Hepatocyte (in vitro differentiated cells): ENCODE results near the gene CRB1. TPM values are rescaled to one million over a fixed set of nuclear protein-coding genes. Genes with fewer than 3 reads are reported as not detected.

Source experiments
- DNase-seq: peaks from one replicate; pipeline ENCODE4 v3.0.0-alpha.2; 2016; ENCODE audit warnings: low spot score
- H2AFZ ChIP-seq: fragments of 200-600 bp; sonication (generic); 2 replicates; pipeline ENCODE4 v1.6.0; 2016; ENCODE audit warnings: antibody characterized with exemption, mild to moderate bottlenecking
- H3K27ac ChIP-seq: fragments of 200-600 bp; sonication (generic); 2 replicates; pipeline ENCODE4 v1.5.1; 2016; ENCODE audit warnings: mild to moderate bottlenecking
- H3K27me3 ChIP-seq: fragments of 200-600 bp; sonication (generic); 2 replicates; pipeline ENCODE4 v1.6.1; 2016
- H3K36me3 ChIP-seq: fragments of 200-600 bp; sonication (generic); replicated peaks from 2 replicates; pipeline ENCODE4 v1.5.1; 2016; ENCODE audit warnings: low read depth; ENCODE audit not compliant: insufficient read depth
- H3K4me1 ChIP-seq: fragments of 200-600 bp; sonication (generic); 2 replicates; pipeline ENCODE4 v1.5.1; 2016; ENCODE audit warnings: mild to moderate bottlenecking, moderate library complexity; ENCODE audit not compliant: insufficient read depth
- H3K4me2 ChIP-seq: fragments of 200-600 bp; sonication (generic); 2 replicates; pipeline ENCODE4 v1.6.0; 2016
- H3K4me3 ChIP-seq: fragments of 200-600 bp; sonication (generic); 2 replicates; pipeline ENCODE4 v1.5.1; 2016; ENCODE audit warnings: mild to moderate bottlenecking
- H3K79me2 ChIP-seq: fragments of 200-600 bp; sonication (generic); 2 replicates; pipeline ENCODE4 v1.6.0; 2017; ENCODE audit warnings: mild to moderate bottlenecking
- H3K9me2 ChIP-seq: fragments of 200-600 bp; sonication (generic); replicated peaks from 2 replicates; pipeline ENCODE4 v1.6.0; 2017; ENCODE audit warnings: mild to moderate bottlenecking; ENCODE audit not compliant: insufficient read depth
- H3K9me3 ChIP-seq: fragments of 200-600 bp; sonication (generic); 2 replicates; pipeline ENCODE4 v1.5.1; 2016; ENCODE audit warnings: low read depth, mild to moderate bottlenecking
- H4K20me1 ChIP-seq: fragments of 200-600 bp; sonication (generic); 2 replicates; pipeline ENCODE4 v1.6.0; 2016; ENCODE audit warnings: mild to moderate bottlenecking; ENCODE audit not compliant: insufficient read depth, poor library complexity, severe bottlenecking
- EZH2 ChIP-seq: fragments of 200-600 bp; sonication (generic); IDR thresholded peaks from 2 replicates; pipeline ENCODE4 v1.6.1; 2016; ENCODE audit warnings: antibody characterized with exemption, mild to moderate bottlenecking, borderline replicate concordance
- EZH2phosphoT487 ChIP-seq: fragments of 200-600 bp; sonication (generic); IDR thresholded peaks from one replicate; pipeline ENCODE4 v1.6.1; 2018; ENCODE audit warnings: antibody characterized with exemption, mild to moderate bottlenecking, low read depth, moderate library complexity; ENCODE audit not compliant: unreplicated experiment, severe bottlenecking
- WGBS: methylation state at CpG from one replicate; pipeline ENCODE4 v1.1.6; 2016; ENCODE audit warnings: low lambda C conversion rate; ENCODE audit errors: missing lambda C conversion rate; 5-methylcytosine and 5-hydroxymethylcytosine counted together
- polyA plus RNA-seq: library from polyadenylated mRNA; unstranded; fragments of >200 nt; fragmentation: Nextera tagmentation; extraction: Ambion mirVana; gene quantifications from 2 replicates; pipeline ENCODE4 v1.2.1, GENCODE V29; 2016
- total RNA-seq: library from RNA; depleted of rRNA; stranded (reverse); fragments of >200 nt; gene quantifications from 2 replicates; pipeline ENCODE4 v1.2.3, GENCODE V29; 2014
- TF ChIP-seq, protein P1 (sequence below): fragments of 200-600 bp; sonication (generic); IDR thresholded peaks from 2 replicates; pipeline ENCODE4 v1.5.1; 2016; ENCODE audit warnings: antibody characterized with exemption, mild to moderate bottlenecking; ENCODE audit not compliant: poor library complexity

The CRB1 gene
- total and polyA plus RNA-seq, 2 experiments from 2014 or later, result 0.30 TPM; not detected in 1

DNA sequence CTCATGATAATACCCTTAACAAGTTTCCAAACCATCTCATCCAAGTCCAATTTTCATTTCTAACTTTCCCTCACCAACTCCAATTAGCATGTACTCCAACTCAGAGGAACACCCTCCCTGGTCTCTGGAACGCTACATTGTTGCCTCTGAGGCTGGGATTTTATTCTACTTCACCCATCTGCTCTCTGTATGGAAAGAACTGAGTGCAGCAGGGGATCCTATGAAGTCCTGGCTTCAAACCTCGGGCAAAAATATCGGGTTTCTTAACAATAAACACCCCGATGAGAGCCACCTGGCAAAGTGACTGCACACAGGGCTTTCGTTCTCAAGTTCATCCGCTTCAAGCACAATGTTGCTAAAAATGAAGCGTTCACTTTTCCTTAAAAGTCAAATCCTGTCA is 99.6 kb downstream of the CRB1 start:
- Histone ChIP-seq H3K36me3 (no peaks in the 10 kb centered on the region), H3K79me2 (no peaks in the 10 kb centered on the region), H2AFZ (no peak overlapping the region), H3K27me3 (no peaks in the 10 kb centered on the region), H3K9me2 (no peaks in the 10 kb centered on the region), H3K4me1 (no peaks in the 10 kb centered on the region), H3K4me3 (no peak overlapping the region), H3K4me2 (no peak overlapping the region), H4K20me1 (no peaks in the 10 kb centered on the region), H3K9me3 (no peaks in the 10 kb centered on the region), H3K27ac (no peak overlapping the region)
- 75% methylated on average over 7 of the region's 7 CpGs for WGBS
- DNase-seq, result no peak
- no peak for TF ChIP-seq EZH2phosphoT487
- TF ChIP-seq EZH2, result no peak
- TF ChIP-seq, protein P1, sequence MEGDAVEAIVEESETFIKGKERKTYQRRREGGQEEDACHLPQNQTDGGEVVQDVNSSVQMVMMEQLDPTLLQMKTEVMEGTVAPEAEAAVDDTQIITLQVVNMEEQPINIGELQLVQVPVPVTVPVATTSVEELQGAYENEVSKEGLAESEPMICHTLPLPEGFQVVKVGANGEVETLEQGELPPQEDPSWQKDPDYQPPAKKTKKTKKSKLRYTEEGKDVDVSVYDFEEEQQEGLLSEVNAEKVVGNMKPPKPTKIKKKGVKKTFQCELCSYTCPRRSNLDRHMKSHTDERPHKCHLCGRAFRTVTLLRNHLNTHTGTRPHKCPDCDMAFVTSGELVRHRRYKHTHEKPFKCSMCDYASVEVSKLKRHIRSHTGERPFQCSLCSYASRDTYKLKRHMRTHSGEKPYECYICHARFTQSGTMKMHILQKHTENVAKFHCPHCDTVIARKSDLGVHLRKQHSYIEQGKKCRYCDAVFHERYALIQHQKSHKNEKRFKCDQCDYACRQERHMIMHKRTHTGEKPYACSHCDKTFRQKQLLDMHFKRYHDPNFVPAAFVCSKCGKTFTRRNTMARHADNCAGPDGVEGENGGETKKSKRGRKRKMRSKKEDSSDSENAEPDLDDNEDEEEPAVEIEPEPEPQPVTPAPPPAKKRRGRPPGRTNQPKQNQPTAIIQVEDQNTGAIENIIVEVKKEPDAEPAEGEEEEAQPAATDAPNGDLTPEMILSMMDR, result no peak

DNA sequence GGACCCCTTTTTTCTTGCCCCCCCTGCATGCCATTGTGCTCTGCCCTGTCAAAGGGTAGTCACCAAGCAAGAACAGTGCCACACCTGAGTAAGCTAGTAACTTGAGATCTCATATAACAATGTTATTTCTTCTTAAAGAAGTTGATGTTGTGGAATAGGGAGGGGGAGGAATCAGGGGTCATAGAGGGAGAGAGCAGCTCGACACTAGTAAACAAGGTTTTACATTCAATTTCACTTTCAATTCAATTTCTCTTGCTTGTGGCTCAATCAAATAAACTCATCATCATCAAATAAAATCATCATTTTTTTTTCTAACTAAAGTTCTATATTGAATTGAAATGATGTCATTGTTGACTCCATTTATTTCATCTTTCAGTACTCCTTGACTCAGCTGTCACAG is 106.4 kb downstream of the CRB1 start:
- TF ChIP-seq EZH2phosphoT487, result no peak
- TF ChIP-seq EZH2, result no peak
- no peak overlapping the region for H2AFZ ChIP-seq
- WGBS, result 86% methylated on average over 1 of the region's 1 CpG

DNA sequence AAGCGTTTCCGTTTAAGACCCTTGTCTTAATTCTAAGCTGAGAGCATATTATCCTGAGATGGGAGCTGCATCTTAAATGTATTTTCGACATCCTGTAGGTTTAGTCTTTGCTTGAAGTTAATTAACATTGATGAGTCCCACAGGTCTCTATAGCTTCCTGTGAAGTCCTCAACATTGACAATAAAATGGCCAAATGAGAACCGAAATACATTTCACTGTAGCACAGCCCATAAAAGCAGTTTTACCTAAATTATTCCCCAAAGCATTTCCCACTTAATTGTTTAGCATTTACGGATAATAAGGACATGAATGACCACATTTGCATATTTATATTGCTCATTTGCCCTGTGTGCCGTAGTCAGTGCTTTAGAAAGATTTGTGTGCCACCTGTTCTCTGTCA is 116.4 kb downstream of the CRB1 start:
- no peaks in the 10 kb centered on the region for H3K79me2 ChIP-seq
- no peak overlapping the region for H3K4me3 ChIP-seq
- no peaks in the 10 kb centered on the region for H3K36me3 ChIP-seq
- H2AFZ ChIP-seq, result no peak overlapping the region
- H3K27ac ChIP-seq, result no peak overlapping the region
- no peaks in the 10 kb centered on the region for H3K9me3 ChIP-seq
- TF ChIP-seq, protein P1, result no peak
- TF ChIP-seq EZH2phosphoT487 (no peak), EZH2 (no peak)
- no peak overlapping the region for H3K4me2 ChIP-seq
- no peaks in the 10 kb centered on the region for H3K27me3 ChIP-seq
- no peaks in the 10 kb centered on the region for H4K20me1 ChIP-seq
- DNase-seq, result no peak
- H3K4me1 ChIP-seq, result no peaks in the 10 kb centered on the region
- WGBS, result 67% methylated on average over 6 of the region's 6 CpGs
- H3K9me2 ChIP-seq, result no peaks in the 10 kb centered on the region

More for the DNA sequence above, 106.4 kb downstream of the CRB1 start:
- no peaks in the 10 kb centered on the region for H3K79me2 ChIP-seq
- no peak overlapping the region for H3K27ac ChIP-seq
- H3K9me3 ChIP-seq, result no peaks in the 10 kb centered on the region
- H3K4me1 ChIP-seq, result no peaks in the 10 kb centered on the region
- H3K4me3 ChIP-seq, result no peak overlapping the region
- H3K4me2 ChIP-seq, result no peak overlapping the region
- H4K20me1 ChIP-seq, result no peaks in the 10 kb centered on the region
- no peaks in the 10 kb centered on the region for H3K36me3 ChIP-seq
- no peaks in the 10 kb centered on the region for H3K9me2 ChIP-seq
- no peak for DNase-seq
- no peaks in the 10 kb centered on the region for H3K27me3 ChIP-seq

DNA sequence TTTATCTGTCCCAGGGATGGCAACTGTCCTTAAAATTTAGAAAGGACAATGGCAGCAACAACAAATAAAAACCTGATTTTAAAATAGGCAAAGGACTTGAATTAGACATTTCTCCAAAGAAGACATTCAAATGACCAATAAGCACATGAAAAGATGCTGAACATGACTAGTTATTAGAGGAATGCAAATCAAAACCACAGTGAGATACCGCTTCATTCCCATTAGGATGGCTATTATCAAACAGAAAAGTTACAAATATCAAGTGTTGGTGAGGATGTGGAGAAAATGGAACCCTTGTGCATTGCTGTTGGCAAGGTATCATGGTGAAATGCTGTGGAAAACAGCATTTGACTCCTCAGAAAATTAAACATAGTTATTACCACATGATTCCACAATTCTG is 120.7 kb downstream of the CRB1 start:
- Histone ChIP-seq H4K20me1 (no peaks in the 10 kb centered on the region), H3K4me2 (no peak overlapping the region), H3K36me3 (no peaks in the 10 kb centered on the region), H3K27me3 (no peaks in the 10 kb centered on the region), H3K79me2 (no peaks in the 10 kb centered on the region), H2AFZ (no peak overlapping the region), H3K9me2 (no peaks in the 10 kb centered on the region), H3K4me1 (no peaks in the 10 kb centered on the region), H3K9me3 (no peaks in the 10 kb centered on the region), H3K27ac (no peak overlapping the region), H3K4me3 (no peak overlapping the region)
- 90% methylated on average over 1 of the region's 1 CpG for WGBS
- no peak for DNase-seq
- TF ChIP-seq EZH2, result no peak
